ENCODE measurements around the gene C8G. TPM values are rescaled to one million over a fixed set of nuclear protein-coding genes. Genes with fewer than 3 reads are reported as not detected.

The C8G gene
- total and polyA plus RNA-seq, 2 of the 13 experiments (the other 11 are each of a cell fraction or from before 2014, with no cell fraction given), result 4.9 to 12.8 TPM

DNA sequence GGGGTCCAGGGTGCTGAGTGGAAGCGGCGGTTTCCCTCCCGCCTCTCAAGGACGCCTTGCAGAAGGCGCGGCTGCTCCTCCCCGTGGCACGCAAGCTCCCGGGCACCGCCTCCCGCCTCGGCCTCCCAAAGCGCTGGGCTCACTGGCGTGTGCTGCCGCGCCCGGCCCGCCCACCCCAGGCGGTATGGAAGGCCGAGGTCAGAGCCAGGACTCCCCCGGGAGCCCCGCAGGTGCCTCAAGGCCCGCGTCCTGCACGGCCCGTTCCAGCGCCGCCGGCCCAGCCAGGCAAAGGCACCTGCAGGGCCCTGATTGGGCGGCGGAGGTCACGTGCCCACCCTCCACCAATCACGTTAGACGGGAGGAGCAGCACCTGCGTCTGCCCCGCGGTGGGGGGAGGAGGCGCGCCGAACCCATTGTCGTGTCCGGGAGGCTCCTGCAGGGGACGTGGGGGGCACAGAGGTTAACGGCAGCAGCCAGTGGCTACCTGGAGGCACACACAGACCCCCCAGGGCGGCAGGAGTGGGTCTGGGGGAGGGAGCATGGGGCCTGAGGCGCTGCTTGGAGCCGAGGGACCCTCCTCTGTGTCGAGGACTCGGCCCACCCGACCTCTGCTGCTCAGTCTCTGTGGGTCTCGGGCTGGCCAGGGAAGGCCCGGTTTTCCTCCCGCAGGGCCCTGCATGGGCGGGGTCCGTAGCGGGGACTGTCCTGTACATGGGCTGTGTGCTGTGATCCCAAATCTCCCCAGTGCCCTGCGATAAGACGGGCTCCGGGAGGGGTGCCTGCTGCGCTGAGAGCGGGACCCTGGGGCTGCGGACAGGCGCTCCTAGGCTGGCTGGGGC lies 5.0 kb downstream of the C8G start (continued):
- TF ChIP-seq, protein P1, sequence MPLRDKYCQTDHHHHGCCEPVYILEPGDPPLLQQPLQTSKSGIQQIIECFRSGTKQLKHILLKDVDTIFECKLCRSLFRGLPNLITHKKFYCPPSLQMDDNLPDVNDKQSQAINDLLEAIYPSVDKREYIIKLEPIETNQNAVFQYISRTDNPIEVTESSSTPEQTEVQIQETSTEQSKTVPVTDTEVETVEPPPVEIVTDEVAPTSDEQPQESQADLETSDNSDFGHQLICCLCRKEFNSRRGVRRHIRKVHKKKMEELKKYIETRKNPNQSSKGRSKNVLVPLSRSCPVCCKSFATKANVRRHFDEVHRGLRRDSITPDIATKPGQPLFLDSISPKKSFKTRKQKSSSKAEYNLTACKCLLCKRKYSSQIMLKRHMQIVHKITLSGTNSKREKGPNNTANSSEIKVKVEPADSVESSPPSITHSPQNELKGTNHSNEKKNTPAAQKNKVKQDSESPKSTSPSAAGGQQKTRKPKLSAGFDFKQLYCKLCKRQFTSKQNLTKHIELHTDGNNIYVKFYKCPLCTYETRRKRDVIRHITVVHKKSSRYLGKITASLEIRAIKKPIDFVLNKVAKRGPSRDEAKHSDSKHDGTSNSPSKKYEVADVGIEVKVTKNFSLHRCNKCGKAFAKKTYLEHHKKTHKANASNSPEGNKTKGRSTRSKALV (CRISPR knock-in tag; IDR thresholded peaks at IDR 0.05), result 0 out of 2 replicates have a peak, but pooled peaks have one; percentile 30
- TF ChIP-seq ZNF615 (CRISPR knock-in tag; IDR thresholded peaks at IDR 0.05; ENCODE audit: borderline replicate concordance) (no peak), NFE2L2 (IDR thresholded peaks at IDR 0.05; ENCODE audit: low read length) (no peak), MTF1 (CRISPR knock-in tag; IDR thresholded peaks at IDR 0.05) (no peak), MXI1 (IDR thresholded peaks at IDR 0.05; ENCODE audit: borderline replicate concordance, low read depth, low read length) (no peak), ESRRA (CRISPR knock-in tag; IDR thresholded peaks at IDR 0.05; ENCODE audit: low read depth) (0 out of 2 replicates have a peak, but pooled peaks have one; percentile 43), ZSCAN31 (CRISPR knock-in tag; IDR thresholded peaks at IDR 0.05; ENCODE audit: low read depth) (peak; percentile 50), NRL (CRISPR knock-in tag; IDR thresholded peaks at IDR 0.05; ENCODE audit: borderline replicate concordance) (peak; percentile 86)
- TF ChIP-seq, protein P2, sequence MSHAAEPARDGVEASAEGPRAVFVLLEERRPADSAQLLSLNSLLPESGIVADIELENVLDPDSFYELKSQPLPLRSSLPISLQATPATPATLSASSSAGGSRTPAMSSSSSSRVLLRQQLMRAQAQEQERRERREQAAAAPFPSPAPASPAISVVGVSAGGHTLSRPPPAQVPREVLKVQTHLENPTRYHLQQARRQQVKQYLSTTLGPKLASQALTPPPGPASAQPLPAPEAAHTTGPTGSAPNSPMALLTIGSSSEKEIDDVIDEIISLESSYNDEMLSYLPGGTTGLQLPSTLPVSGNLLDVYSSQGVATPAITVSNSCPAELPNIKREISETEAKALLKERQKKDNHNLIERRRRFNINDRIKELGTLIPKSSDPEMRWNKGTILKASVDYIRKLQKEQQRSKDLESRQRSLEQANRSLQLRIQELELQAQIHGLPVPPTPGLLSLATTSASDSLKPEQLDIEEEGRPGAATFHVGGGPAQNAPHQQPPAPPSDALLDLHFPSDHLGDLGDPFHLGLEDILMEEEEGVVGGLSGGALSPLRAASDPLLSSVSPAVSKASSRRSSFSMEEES (CRISPR knock-in tag; IDR thresholded peaks at IDR 0.05), result peak; percentile 59; the same call in 1 of the 2 replicates
- TF ChIP-seq, protein P3, sequence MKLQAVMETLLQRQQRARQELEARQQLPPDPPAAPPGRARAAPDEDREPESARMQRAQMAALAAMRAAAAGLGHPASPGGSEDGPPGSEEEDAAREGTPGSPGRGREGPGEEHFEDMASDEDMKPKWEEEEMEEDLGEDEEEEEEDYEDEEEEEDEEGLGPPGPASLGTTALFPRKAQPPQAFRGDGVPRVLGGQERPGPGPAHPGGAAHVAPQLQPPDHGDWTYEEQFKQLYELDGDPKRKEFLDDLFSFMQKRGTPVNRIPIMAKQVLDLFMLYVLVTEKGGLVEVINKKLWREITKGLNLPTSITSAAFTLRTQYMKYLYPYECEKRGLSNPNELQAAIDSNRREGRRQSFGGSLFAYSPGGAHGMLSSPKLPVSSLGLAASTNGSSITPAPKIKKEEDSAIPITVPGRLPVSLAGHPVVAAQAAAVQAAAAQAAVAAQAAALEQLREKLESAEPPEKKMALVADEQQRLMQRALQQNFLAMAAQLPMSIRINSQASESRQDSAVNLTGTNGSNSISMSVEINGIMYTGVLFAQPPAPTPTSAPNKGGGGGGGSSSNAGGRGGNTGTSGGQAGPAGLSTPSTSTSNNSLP (IDR thresholded peaks at IDR 0.05; ENCODE audit: low read depth, low read length), result no peak
- TF ChIP-seq, protein P4, sequence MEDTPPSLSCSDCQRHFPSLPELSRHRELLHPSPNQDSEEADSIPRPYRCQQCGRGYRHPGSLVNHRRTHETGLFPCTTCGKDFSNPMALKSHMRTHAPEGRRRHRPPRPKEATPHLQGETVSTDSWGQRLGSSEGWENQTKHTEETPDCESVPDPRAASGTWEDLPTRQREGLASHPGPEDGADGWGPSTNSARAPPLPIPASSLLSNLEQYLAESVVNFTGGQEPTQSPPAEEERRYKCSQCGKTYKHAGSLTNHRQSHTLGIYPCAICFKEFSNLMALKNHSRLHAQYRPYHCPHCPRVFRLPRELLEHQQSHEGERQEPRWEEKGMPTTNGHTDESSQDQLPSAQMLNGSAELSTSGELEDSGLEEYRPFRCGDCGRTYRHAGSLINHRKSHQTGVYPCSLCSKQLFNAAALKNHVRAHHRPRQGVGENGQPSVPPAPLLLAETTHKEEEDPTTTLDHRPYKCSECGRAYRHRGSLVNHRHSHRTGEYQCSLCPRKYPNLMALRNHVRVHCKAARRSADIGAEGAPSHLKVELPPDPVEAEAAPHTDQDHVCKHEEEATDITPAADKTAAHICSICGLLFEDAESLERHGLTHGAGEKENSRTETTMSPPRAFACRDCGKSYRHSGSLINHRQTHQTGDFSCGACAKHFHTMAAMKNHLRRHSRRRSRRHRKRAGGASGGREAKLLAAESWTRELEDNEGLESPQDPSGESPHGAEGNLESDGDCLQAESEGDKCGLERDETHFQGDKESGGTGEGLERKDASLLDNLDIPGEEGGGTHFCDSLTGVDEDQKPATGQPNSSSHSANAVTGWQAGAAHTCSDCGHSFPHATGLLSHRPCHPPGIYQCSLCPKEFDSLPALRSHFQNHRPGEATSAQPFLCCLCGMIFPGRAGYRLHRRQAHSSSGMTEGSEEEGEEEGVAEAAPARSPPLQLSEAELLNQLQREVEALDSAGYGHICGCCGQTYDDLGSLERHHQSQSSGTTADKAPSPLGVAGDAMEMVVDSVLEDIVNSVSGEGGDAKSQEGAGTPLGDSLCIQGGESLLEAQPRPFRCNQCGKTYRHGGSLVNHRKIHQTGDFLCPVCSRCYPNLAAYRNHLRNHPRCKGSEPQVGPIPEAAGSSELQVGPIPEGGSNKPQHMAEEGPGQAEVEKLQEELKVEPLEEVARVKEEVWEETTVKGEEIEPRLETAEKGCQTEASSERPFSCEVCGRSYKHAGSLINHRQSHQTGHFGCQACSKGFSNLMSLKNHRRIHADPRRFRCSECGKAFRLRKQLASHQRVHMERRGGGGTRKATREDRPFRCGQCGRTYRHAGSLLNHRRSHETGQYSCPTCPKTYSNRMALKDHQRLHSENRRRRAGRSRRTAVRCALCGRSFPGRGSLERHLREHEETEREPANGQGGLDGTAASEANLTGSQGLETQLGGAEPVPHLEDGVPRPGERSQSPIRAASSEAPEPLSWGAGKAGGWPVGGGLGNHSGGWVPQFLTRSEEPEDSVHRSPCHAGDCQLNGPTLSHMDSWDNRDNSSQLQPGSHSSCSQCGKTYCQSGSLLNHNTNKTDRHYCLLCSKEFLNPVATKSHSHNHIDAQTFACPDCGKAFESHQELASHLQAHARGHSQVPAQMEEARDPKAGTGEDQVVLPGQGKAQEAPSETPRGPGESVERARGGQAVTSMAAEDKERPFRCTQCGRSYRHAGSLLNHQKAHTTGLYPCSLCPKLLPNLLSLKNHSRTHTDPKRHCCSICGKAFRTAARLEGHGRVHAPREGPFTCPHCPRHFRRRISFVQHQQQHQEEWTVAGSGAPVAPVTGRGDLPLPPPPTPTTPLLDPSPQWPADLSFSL (CRISPR knock-in tag; IDR thresholded peaks at IDR 0.05), result no peak
- TF ChIP-seq, protein P5, sequence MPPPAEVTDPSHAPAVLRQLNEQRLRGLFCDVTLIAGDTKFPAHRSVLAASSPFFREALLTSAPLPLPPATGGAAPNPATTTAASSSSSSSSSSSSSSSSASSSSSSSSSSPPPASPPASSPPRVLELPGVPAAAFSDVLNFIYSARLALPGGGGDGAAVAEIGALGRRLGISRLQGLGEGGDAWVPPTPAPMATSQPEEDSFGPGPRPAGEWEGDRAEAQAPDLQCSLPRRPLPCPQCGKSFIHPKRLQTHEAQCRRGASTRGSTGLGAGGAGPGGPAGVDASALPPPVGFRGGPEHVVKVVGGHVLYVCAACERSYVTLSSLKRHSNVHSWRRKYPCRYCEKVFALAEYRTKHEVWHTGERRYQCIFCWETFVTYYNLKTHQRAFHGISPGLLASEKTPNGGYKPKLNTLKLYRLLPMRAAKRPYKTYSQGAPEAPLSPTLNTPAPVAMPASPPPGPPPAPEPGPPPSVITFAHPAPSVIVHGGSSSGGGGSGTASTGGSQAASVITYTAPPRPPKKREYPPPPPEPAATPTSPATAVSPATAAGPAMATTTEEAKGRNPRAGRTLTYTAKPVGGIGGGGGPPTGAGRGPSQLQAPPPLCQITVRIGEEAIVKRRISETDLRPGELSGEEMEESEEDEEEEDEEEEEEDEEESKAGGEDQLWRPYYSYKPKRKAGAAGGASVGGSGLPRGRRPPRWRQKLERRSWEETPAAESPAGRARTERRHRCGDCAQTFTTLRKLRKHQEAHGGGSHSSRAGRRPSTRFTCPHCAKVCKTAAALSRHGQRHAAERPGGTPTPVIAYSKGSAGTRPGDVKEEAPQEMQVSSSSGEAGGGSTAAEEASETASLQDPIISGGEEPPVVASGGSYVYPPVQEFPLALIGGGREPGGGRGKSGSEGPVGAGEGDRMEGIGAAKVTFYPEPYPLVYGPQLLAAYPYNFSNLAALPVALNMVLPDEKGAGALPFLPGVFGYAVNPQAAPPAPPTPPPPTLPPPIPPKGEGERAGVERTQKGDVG (CRISPR knock-in tag; IDR thresholded peaks at IDR 0.05; ENCODE audit: borderline replicate concordance), result no peak
